ENCODE results near the gene LRRC8B. TPM values are rescaled to one million over a fixed set of nuclear protein-coding genes. Genes with fewer than 3 reads are reported as not detected.

LRRC8B gene
- total and polyA plus RNA-seq, 2 of the 8 experiments (the other 6 are each of a cell fraction or from before 2014, with no cell fraction given): 18.4 to 29.2 TPM

- Histone ChIP-seq H3K79me2 (ENCODE audit: control insufficient read depth in 1 of 2, insufficient read depth in 2 of 2, low read length in 2 of 2) (0 out of 4 replicates have a peak, but pooled peaks cover 0 to 2% of the 10 kb centered on the region in 2 experiments), H3K9me3 (ENCODE audit: insufficient read depth in 2 of 2, low read depth in 1 of 2, low read length in 1 of 2) (no peaks in the 10 kb centered on the region), H3K79me1 (ENCODE audit: low read depth, low read length) (no peaks in the 10 kb centered on the region), H3K14ac (ENCODE audit: insufficient read length) (no peak overlapping the region), H2AK5ac (ENCODE audit: low read depth, low read length) (no peak overlapping the region), H3K4me2 (ENCODE audit: insufficient read depth in 1 of 2, low read depth in 2 of 2, low read length in 2 of 2) (no peak overlapping the region), H3K56ac (replicated peaks; ENCODE audit: insufficient read length, low read depth, low read length) (no peak overlapping the region), H2BK20ac (ENCODE audit: low read length) (no peak overlapping the region), H2BK5ac (ENCODE audit: low read depth, low read length) (no peak overlapping the region), H3K27ac (ENCODE audit: low read depth, low read length) (no peak overlapping the region), H3K27me3 (replicated peaks in 1 of 4; ENCODE audit: control insufficient read depth in 3 of 4, extremely low read depth in 1 of 4, insufficient read depth in 3 of 4, low read length in 3 of 4) (no peaks in the 10 kb centered on the region; a peak in 1 of 7 replicates), H3K23ac (ENCODE audit: insufficient read length) (no peak overlapping the region), H3K9ac (replicated peaks in 1 of 4; ENCODE audit: extremely low read depth in 1 of 4, low read depth in 3 of 4, low read length in 3 of 4) (no peak overlapping the region), H3K4me3 (ENCODE audit: extremely low read depth in 1 of 4, insufficient read depth in 2 of 4, low read depth in 3 of 4, low read length in 4 of 4) (no peak overlapping the region), H3K4ac (replicated peaks; ENCODE audit: insufficient read length, low read depth, low read length) (no peak overlapping the region), H4K20me1 (replicated peaks in 1 of 2; ENCODE audit: control insufficient read depth in 1 of 2, insufficient read depth in 2 of 2, low read length in 2 of 2) (peaks cover 1 to 3% of the 10 kb centered on the region in 2 experiments), H4K5ac (ENCODE audit: insufficient read length, low read depth, low read length) (no peak overlapping the region), H4K91ac (replicated peaks; ENCODE audit: insufficient read length, low read length) (no peak overlapping the region), H3K23me2 (ENCODE audit: low read depth, low read length) (no peaks in the 10 kb centered on the region), H3K4me1 (replicated peaks in 1 of 4; ENCODE audit: control insufficient read depth in 3 of 4, insufficient read depth in 4 of 4, low read length in 3 of 4) (no peaks in the 10 kb centered on the region), H4K8ac (ENCODE audit: extremely low read depth, insufficient read depth, low read length) (no peak overlapping the region), H3K18ac (ENCODE audit: extremely low read depth, low read length) (no peak overlapping the region), H2AFZ (ENCODE audit: low read length) (no peak overlapping the region), H2BK12ac (ENCODE audit: low read depth, low read length) (no peak overlapping the region), H2BK15ac (ENCODE audit: low read length) (no peak overlapping the region), H3K36me3 (ENCODE audit: control insufficient read depth in 2 of 4, insufficient read depth in 4 of 4, low read length in 3 of 4) (peaks cover 0 to 5% (median 2%) of the 10 kb centered on the region in 4 experiments; a peak in 5 of 8 replicates), H2BK120ac (replicated peaks; ENCODE audit: low read depth, low read length) (no peak overlapping the region)
- TF ChIP-seq CTBP2 (IDR thresholded peaks at IDR 0.05; ENCODE audit: borderline replicate concordance, insufficient read depth, insufficient read length, low read length) (no peak), ZNF274 (IDR thresholded peaks at IDR 0.05; ENCODE audit: borderline replicate concordance, extremely low read depth, low read length) (no peak), FOSL1 (IDR thresholded peaks at IDR 0.05; ENCODE audit: insufficient read depth, low read depth, low read length) (no peak), JUN (IDR thresholded peaks at IDR 0.05; ENCODE audit: low read depth, low read length) (no peak), USF2 (IDR thresholded peaks at IDR 0.05; ENCODE audit: low read length) (no peak)
- WGBS, 2 experiments (ENCODE audit: extremely low coverage in 1 of 2, insufficient coverage in 1 of 2, insufficient read length in 1 of 2, insufficient replicate concordance in 2 of 2, low coverage in 1 of 2, low lambda C conversion rate in 2 of 2, missing lambda C conversion rate in 1 of 2): 81% methylated on average over 3 of the region's 3 CpGs; no CpG with 5 or more reads in 1 of the 2 experiments
- DNase-seq (ENCODE audit: low read depth in 1 of 2, low spot score in 2 of 2): no peak
- POLR2A ChIA-PET (ENCODE audit: partially characterized antibody): no interaction called here
- CTCF ChIA-PET (ENCODE audit: partially characterized antibody): interaction anchor here (1.0 to 1.2 kb wide), 4 partner anchors 9 to 181 kb away, joined by 3 read pairs; no protein-coding TSS in a partner anchor
- no peak for FAIRE-seq
Observed at GRCh38 chr1:89576013-89576412, 51.4 kb downstream of the LRRC8B start.

Data from H1 (cell line).